Spleen (tissue), 7 donors: ENCODE data around the gene SCART1.

Experiments used
- CTCF ChIP-seq, 11 experiments: fragments of 200-600 bp in 7 of 11; fragments of 450-650 bp in 4 of 11; sonication (generic) in 4 of 11; IDR thresholded peaks in 8 of 11; conservative IDR thresholded peaks in 3 of 11; 1 replicate in 7 of 11; 2 replicates in 4 of 11; pipeline versions ENCODE4 v1.4.0 to v1.8.0; 2016 to 2021; ENCODE audit warnings: antibody characterized with exemption in 11 of 11, inconsistent platforms in 4 of 11, mild to moderate bottlenecking in 1 of 11
- POLR2A ChIP-seq, 3 donors: fragments of 450-650 bp; IDR thresholded peaks; one replicate each; pipeline ENCODE4 v1.5.1; 2017; ENCODE audit warnings: antibody characterized with exemption in 3 of 3, mild to moderate bottlenecking in 1 of 3
- donor health status: DM: no; HTN: no; CAD: no; lungs with moderate emphysema.
- donor health status: DM: no; HTN: no; CAD: no.
- donor health status: DM: no; HTN: no; CAD: no.

GRCh38 chr10:133487085-133487484, 33.3 kb downstream of the SCART1 start:
- TF ChIP-seq CTCF (IDR thresholded peaks at IDR 0.05 in 8 of 11, conservative IDR thresholded peaks at IDR 0.05 in 3 of 11) (no peak), POLR2A (IDR thresholded peaks at IDR 0.05) (no peak)
